GM12891 (cell line): Measurements from ENCODE around the gene TOP1.

ENCODE experiments used
- PAX5 ChIP-seq: IDR thresholded peaks from 2 replicates; pipeline ENCODE4 v1.6.1; 2011; ENCODE audit warnings: low read length, moderate library complexity, mild to moderate bottlenecking; ENCODE audit not compliant: insufficient read depth, severe bottlenecking
- POLR2A ChIP-seq: IDR thresholded peaks from 2 replicates; pipeline ENCODE4 v1.6.1; 2011; ENCODE audit warnings: low read depth, low read length, control low read depth
- POLR2AphosphoS5 ChIP-seq: IDR thresholded peaks from 2 replicates; pipeline ENCODE4 v1.6.1; 2011; ENCODE audit warnings: low read depth, low read length, control low read depth
- POU2F2 ChIP-seq: IDR thresholded peaks from 2 replicates; pipeline ENCODE4 v1.6.1; 2011; ENCODE audit warnings: low read depth, mild to moderate bottlenecking, control low read depth, low read length, moderate library complexity
- SPI1 ChIP-seq: IDR thresholded peaks from 2 replicates; pipeline ENCODE4 v1.6.1; 2011; ENCODE audit warnings: low read depth, low read length, control low read depth
- TAF1 ChIP-seq: IDR thresholded peaks from 2 replicates; pipeline ENCODE4 v1.6.1; 2011; ENCODE audit warnings: low read depth, low read length, control low read depth

GRCh38 chr20:41064377-41064776 is 35.8 kb downstream of the TOP1 start:
- TF ChIP-seq SPI1 (peak; percentile 88), POLR2A (no peak), TAF1 (no peak), POLR2AphosphoS5 (no peak), POU2F2 (no peak), PAX5 (no peak)
